ENCODE results near the gene WDR18. TPM values are rescaled to one million over a fixed set of nuclear protein-coding genes. Genes with fewer than 3 reads are reported as not detected.

WDR18 gene
- total RNA-seq, 1 donor from 2014 or later = 66.5 TPM

- Mint-ChIP-seq H3K4me3 (no peak overlapping the region), H3K4me1 (peaks cover 14% of the 10 kb centered on the region), H3K36me3 (ENCODE audit: low read depth) (peaks cover 20% of the 10 kb centered on the region), H3K27me3 (peaks cover 25% of the 10 kb centered on the region), H3K27ac (no peak overlapping the region), H3K9me3 (no peaks in the 10 kb centered on the region)
- intact Hi-C loops (cut with micrococcal nuclease) = no loop called here
- no peak for DNase-seq
- no peak for ATAC-seq (ENCODE audit: low read depth)
- TF ChIP-seq, protein P1, sequence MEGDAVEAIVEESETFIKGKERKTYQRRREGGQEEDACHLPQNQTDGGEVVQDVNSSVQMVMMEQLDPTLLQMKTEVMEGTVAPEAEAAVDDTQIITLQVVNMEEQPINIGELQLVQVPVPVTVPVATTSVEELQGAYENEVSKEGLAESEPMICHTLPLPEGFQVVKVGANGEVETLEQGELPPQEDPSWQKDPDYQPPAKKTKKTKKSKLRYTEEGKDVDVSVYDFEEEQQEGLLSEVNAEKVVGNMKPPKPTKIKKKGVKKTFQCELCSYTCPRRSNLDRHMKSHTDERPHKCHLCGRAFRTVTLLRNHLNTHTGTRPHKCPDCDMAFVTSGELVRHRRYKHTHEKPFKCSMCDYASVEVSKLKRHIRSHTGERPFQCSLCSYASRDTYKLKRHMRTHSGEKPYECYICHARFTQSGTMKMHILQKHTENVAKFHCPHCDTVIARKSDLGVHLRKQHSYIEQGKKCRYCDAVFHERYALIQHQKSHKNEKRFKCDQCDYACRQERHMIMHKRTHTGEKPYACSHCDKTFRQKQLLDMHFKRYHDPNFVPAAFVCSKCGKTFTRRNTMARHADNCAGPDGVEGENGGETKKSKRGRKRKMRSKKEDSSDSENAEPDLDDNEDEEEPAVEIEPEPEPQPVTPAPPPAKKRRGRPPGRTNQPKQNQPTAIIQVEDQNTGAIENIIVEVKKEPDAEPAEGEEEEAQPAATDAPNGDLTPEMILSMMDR (IDR thresholded peaks at IDR 0.05) = no peak
- ChIA-PET CTCF (no interaction called here), POLR2A (interaction anchor here (2.7 kb wide), 1 partner anchor 11 kb away, joined by 21 read pairs; the partner anchor contains the start of gene WDR18)
Measured at GRCh38 chr19:995051-995827, 11.1 kb downstream of the WDR18 start.

- ChIA-PET POLR2A (interaction anchor here (1.0 to 2.7 kb wide), 4 partner anchors 12 to 77 kb away, joined by 3 to 21 read pairs (median 3); partner anchors contain the start of genes CNN2 and WDR18), CTCF (interaction anchor here (1.0 kb wide), 1 partner anchor 12 kb away, joined by 3 read pairs; the partner anchor contains the start of gene WDR18)
- peaks cover 18% of the 10 kb centered on the region for H3K4me1 Mint-ChIP-seq
- peak; percentile 54 for DNase-seq
- no peaks in the 10 kb centered on the region for H3K9me3 Mint-ChIP-seq
- peaks cover 12% of the 10 kb centered on the region for H3K36me3 Mint-ChIP-seq (ENCODE audit: low read depth)
- peak overlapping the region; percentile 35 for H3K27ac Mint-ChIP-seq
- peak overlapping the region; percentile 41 for H3K4me3 Mint-ChIP-seq
- TF ChIP-seq, protein P1 (IDR thresholded peaks at IDR 0.05) = no peak
- intact Hi-C loops (cut with micrococcal nuclease) = no loop called here
- peaks cover 27% of the 10 kb centered on the region for H3K27me3 Mint-ChIP-seq
- peak; percentile 44 for ATAC-seq (ENCODE audit: low read depth)
Measured at GRCh38 chr19:996051-996838, 12.1 kb downstream of the WDR18 start.

DNA sequence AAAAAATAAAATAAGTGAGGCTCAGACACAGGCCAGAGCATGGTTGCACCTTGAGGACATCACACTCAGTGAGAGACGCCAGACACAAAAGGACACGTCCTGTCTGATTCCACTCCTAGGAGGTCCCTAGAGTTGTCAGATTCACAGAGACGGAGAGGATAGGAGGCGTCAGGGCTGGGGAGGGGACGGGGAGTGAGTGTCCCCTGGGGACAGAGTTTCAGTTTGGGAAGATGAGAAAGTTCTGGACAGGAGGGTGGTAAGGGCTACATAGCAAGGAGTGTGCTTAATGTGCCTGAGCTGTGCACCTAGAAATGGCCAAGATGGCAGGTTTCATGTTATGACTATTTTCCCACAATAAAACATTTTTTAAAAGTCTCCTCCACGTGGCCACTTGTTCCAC is 13.9 kb downstream of the WDR18 start:
- POLR2A ChIA-PET = interaction anchor here (2.7 kb wide), 1 partner anchor 14 kb away, joined by 21 read pairs; the partner anchor contains the start of gene WDR18
- peaks cover 20% of the 10 kb centered on the region for H3K4me1 Mint-ChIP-seq
- no peak overlapping the region for H3K27ac Mint-ChIP-seq
- intact Hi-C loops (cut with micrococcal nuclease) = no loop called here
- TF ChIP-seq, protein P1 (IDR thresholded peaks at IDR 0.05) = no peak
- no peak overlapping the region for H3K4me3 Mint-ChIP-seq
- CTCF ChIA-PET = interaction anchor here (1.3 kb wide), 1 partner anchor 229 kb away, joined by 4 read pairs; no protein-coding TSS in a partner anchor
- DNase-seq (no peak), ATAC-seq (ENCODE audit: low read depth) (no peak)
- H3K27me3 Mint-ChIP-seq = peaks cover 33% of the 10 kb centered on the region
- no peaks in the 10 kb centered on the region for H3K9me3 Mint-ChIP-seq
- H3K36me3 Mint-ChIP-seq (ENCODE audit: low read depth) = peaks cover 6% of the 10 kb centered on the region

- peaks cover 20% of the 10 kb centered on the region for H3K4me1 Mint-ChIP-seq
- ATAC-seq (ENCODE audit: low read depth) (no peak), DNase-seq (no peak)
- TF ChIP-seq, protein P1 (IDR thresholded peaks at IDR 0.05) = no peak
- peaks cover 33% of the 10 kb centered on the region for H3K27me3 Mint-ChIP-seq
- POLR2A ChIA-PET = interaction anchor here (0.6 to 1.0 kb wide), 2 partner anchors 16 to 138 kb away, joined by 4 to 5 read pairs; no protein-coding TSS in a partner anchor
- H3K9me3 Mint-ChIP-seq = no peaks in the 10 kb centered on the region
- CTCF ChIA-PET = no interaction called here
- peak overlapping the region; percentile 15 for H3K4me3 Mint-ChIP-seq
- intact Hi-C loops (cut with micrococcal nuclease) = no loop called here
- H3K27ac Mint-ChIP-seq = no peak overlapping the region
- H3K36me3 Mint-ChIP-seq (ENCODE audit: low read depth) = no peaks in the 10 kb centered on the region
Measured at GRCh38 chr19:999379-999719, 15.2 kb downstream of the WDR18 start.
